ENCODE data around the gene KIF3A. TPM values are rescaled to one million over a fixed set of nuclear protein-coding genes. Genes with fewer than 3 reads are reported as not detected.

The KIF3A gene
- total RNA-seq, 1 donor from 2014 or later: 27.6 TPM

- Mint-ChIP-seq H3K36me3 (no peaks in the 10 kb centered on the region), H3K27me3 (ENCODE audit: insufficient read depth, low read depth) (peaks cover 6% of the 10 kb centered on the region), H3K9me3 (no peaks in the 10 kb centered on the region), H3K27ac (no peak overlapping the region), H3K4me3 (no peak overlapping the region), H3K4me1 (peaks cover 16% of the 10 kb centered on the region)
- no peaks in the 10 kb centered on the region for H3K27me3 ChIP-seq
- H3K36me3 ChIP-seq: no peaks in the 10 kb centered on the region
- TF ChIP-seq CTCF (IDR thresholded peaks at IDR 0.05) (no peak), EZH2phosphoT487 (IDR thresholded peaks at IDR 0.05) (no peak), EZH2 (IDR thresholded peaks at IDR 0.05) (no peak)
- H3K79me2 ChIP-seq (ENCODE audit: low read depth): no peaks in the 10 kb centered on the region
- DNase-seq (ENCODE audit: low spot score): no peak
- no peaks in the 10 kb centered on the region for H3K4me1 ChIP-seq
- no peaks in the 10 kb centered on the region for H3F3A ChIP-seq (ENCODE audit: low read depth)
- no peaks in the 10 kb centered on the region for H3K9me3 ChIP-seq (ENCODE audit: low read depth)
- no peak overlapping the region for H3K9ac ChIP-seq
- no peak overlapping the region for H3K4me2 ChIP-seq
- no peak overlapping the region for H3K4me3 ChIP-seq
- H3K27ac ChIP-seq: no peak overlapping the region
- H2AFZ ChIP-seq (replicated peaks): no peak overlapping the region
- H4K20me1 ChIP-seq (ENCODE audit: low read depth): no peaks in the 10 kb centered on the region
These were observed 68.5 kb downstream of the KIF3A start for GRCh38 chr5:132668706-132669454.

GRCh38 chr5:132667761-132668705, 69.3 kb downstream of the KIF3A start:
- H3K27ac Mint-ChIP-seq: no peak overlapping the region
- no peaks in the 10 kb centered on the region for H3F3A ChIP-seq (ENCODE audit: low read depth)
- H3K4me3 Mint-ChIP-seq: no peak overlapping the region
- TF ChIP-seq EZH2 (IDR thresholded peaks at IDR 0.05) (no peak), EZH2phosphoT487 (IDR thresholded peaks at IDR 0.05) (no peak), CTCF (IDR thresholded peaks at IDR 0.05) (no peak)
- no peaks in the 10 kb centered on the region for H3K9me3 ChIP-seq (ENCODE audit: low read depth)
- H3K9me3 Mint-ChIP-seq: no peaks in the 10 kb centered on the region
- H3K36me3 ChIP-seq: no peaks in the 10 kb centered on the region
- H3K4me1 Mint-ChIP-seq: peaks cover 23% of the 10 kb centered on the region
- H3K27me3 ChIP-seq: no peaks in the 10 kb centered on the region
- peaks cover 6% of the 10 kb centered on the region for H3K27me3 Mint-ChIP-seq (ENCODE audit: insufficient read depth, low read depth)
- DNase-seq (ENCODE audit: low spot score): no peak
- H3K9ac ChIP-seq: no peak overlapping the region
- H3K27ac ChIP-seq: no peak overlapping the region
- H2AFZ ChIP-seq (replicated peaks): no peak overlapping the region
- no peaks in the 10 kb centered on the region for H3K4me1 ChIP-seq
- no peaks in the 10 kb centered on the region for H3K79me2 ChIP-seq (ENCODE audit: low read depth)
- H3K4me3 ChIP-seq: no peak overlapping the region
- no peaks in the 10 kb centered on the region for H3K36me3 Mint-ChIP-seq
- H4K20me1 ChIP-seq (ENCODE audit: low read depth): no peaks in the 10 kb centered on the region
- no peak overlapping the region for H3K4me2 ChIP-seq

GRCh38 chr5:132667309-132667708, 70.0 kb downstream of the KIF3A start:
- Histone ChIP-seq H3K27me3 (no peaks in the 10 kb centered on the region), H4K20me1 (ENCODE audit: low read depth) (no peaks in the 10 kb centered on the region), H3F3A (ENCODE audit: low read depth) (no peaks in the 10 kb centered on the region), H3K27ac (no peak overlapping the region), H3K4me1 (no peaks in the 10 kb centered on the region), H3K4me2 (no peak overlapping the region), H2AFZ (replicated peaks) (no peak overlapping the region), H3K9ac (no peak overlapping the region), H3K79me2 (ENCODE audit: low read depth) (no peaks in the 10 kb centered on the region), H3K9me3 (ENCODE audit: low read depth) (no peaks in the 10 kb centered on the region), H3K4me3 (no peak overlapping the region), H3K36me3 (no peaks in the 10 kb centered on the region)
- no peaks in the 10 kb centered on the region for H3K9me3 Mint-ChIP-seq
- H3K27me3 Mint-ChIP-seq (ENCODE audit: insufficient read depth, low read depth): peaks cover 6% of the 10 kb centered on the region
- DNase-seq (ENCODE audit: low spot score): no peak
- H3K4me3 Mint-ChIP-seq: no peak overlapping the region
- H3K36me3 Mint-ChIP-seq: no peaks in the 10 kb centered on the region
- TF ChIP-seq CTCF (IDR thresholded peaks at IDR 0.05) (no peak), EZH2phosphoT487 (IDR thresholded peaks at IDR 0.05) (no peak), EZH2 (IDR thresholded peaks at IDR 0.05) (no peak)
- H3K27ac Mint-ChIP-seq: no peak overlapping the region
- H3K4me1 Mint-ChIP-seq: peaks cover 24% of the 10 kb centered on the region
